NK-92 (cell line): ENCODE measurements around the gene PDZD11.
"Not testable (repeated sequence)": the region's sequence is repeated elsewhere in the genome, so short reads cannot be mapped to it uniquely, and the experiment has no call there.

Experiments
- DNase-seq: peaks from one replicate; lab custom pipeline; 2025; ENCODE audit not compliant: unreplicated experiment; lab: John Stamatoyannopoulos, UW

The PDZD11 gene, protein sequence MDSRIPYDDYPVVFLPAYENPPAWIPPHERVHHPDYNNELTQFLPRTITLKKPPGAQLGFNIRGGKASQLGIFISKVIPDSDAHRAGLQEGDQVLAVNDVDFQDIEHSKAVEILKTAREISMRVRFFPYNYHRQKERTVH

DNA sequence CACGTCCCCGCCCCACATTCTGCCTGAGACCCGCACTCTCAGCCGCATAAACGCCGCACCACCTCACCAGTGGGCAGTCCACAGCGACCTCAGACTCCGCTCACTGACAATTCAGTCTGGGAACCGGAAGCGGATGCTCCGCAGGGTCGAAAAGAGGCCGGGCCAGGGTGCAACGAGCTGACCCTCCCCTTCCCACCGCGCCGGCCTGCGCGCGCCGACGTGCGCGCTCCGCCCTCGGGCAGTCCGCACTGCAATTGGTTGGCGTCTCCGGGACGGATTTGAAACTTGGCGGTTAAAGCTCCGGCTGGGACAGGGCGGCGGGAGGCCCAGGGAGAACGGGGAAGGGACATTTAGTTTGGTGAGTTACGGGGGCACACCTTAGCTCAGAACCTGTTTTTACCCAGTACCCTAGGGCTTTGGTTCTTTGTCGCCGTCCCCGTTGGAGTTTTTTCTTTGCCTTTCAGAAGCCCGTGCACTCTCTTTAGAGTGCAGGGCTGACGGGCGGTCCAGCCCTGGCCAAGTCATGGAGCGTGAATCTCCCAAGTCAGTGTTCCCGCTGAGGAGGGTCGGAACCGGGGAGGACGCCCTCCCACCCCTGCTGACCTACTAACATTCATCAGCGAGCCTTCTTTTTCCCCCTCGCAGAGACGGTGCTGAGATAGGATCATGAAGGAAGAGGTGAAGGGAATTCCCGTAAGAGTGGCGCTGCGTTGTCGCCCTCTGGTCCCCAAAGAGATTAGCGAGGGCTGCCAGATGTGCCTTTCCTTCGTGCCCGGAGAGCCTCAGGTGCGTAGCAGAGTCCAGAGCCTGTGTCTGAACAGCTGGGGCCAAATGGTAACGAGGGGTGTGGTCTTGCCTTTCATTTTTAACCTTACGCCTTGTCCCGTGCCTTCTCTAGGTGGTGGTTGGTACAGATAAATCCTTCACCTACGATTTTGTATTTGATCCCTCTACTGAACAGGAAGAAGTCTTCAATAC lies at the start of gene PDZD11, which contains the start of gene KIF4A:
TSS of gene PDZD11 (minus strand) at position 135 of the 978 bp plus-strand sequence. CDS start 586 bp downstream, outside the sequence.
TSS of gene KIF4A (plus strand) at position 312 of the 978 bp plus-strand sequence. CDS start at position 667, 355 bp downstream.
- DNase-seq: no peak

DNA sequence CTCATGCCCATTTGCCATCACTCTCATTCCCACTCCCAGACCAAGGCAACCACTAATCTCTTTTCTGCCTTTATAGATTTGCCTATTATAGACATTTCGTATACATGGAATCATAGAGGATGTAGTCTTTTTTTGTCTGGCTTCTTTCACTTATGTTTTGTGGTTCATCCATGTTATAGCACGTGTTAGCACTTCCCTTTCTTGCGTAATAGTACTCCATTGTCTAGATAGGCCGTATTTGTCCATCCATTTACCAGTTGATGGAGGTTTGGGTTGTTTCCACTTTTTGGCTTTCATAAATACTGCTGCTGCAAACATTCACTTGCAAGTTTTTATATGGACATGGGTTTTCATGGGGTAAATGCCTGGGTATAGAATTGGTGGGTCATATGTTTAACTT lies 48.6 kb upstream of the PDZD11 start:
- no peak for DNase-seq

DNA sequence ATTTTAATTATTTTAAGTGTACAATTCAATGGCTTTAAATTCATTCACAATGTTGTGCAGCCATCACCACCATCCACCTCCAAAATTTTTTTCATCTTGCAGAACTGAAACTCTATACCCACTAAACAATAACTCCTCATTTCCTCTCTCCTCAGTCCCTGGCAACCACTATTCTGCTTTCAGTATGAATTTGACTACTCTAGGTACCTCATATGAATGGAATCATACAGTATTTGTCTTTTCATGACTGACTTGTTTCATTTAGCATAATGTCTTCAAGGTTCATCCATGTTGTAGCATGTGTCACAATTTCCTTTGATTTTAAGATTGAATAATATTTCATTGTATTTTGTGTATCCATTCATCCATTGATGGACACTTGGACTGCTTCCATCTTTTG lies 47.0 kb upstream of the PDZD11 start:
- no peak for DNase-seq

DNA sequence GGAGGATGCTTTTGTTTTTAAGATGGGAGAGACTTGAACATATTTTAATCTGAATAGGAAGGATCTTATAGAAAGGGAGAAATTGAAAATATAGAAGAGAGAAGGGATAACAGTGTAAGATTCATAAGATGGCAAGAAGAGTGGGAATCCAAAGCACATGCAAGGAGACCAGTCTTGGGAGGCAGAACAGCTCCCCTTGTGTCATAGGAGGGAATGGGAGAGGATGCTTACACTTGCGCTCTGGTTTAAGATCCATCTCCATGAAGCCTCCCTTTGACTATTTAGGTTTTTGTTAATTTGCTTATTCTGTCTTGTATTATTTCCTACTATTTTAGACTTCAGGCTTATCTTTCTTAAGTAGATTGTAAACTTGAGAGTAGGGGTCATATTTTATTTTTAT lies 42.9 kb upstream of the PDZD11 start:
- no peak for DNase-seq

DNA sequence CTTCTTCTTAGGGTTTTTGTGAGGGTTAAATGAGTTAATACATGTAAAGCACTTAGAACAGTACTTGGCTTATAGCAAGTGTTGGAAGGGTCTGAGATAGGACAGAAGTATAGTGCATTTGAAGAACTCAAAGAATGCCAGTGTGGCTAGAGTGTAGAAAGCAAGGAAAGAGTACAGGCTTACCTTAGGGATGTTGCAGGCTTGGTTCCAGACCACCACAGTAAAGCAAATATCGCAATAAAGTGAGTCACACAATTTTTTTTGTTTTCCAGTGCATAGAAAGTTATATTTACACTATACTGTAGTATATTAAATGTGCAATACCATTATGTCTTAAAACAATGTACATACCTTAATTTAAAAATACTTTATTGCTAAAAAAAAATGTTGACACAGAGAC lies 41.4 kb upstream of the PDZD11 start:
- no peak for DNase-seq

DNA sequence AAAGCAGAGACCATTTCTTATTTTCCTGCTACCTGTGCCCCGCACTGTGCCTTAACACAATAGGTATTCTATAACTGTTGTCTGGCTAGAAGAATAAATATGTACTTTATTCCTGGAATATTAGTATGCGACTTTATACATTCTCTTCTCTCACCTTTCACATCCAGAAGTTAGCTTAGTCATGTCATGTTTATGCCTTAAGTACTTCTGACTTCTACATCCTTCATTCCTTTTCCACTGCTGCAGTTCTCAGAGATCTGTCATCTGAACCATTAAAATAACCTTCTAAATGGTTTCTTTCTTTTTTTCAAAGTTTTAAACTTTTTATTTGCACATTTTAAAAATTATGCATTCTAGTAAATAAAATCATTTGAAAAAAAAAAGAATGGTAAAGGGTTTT lies 34.6 kb upstream of the PDZD11 start:
- DNase-seq: no peak

DNA sequence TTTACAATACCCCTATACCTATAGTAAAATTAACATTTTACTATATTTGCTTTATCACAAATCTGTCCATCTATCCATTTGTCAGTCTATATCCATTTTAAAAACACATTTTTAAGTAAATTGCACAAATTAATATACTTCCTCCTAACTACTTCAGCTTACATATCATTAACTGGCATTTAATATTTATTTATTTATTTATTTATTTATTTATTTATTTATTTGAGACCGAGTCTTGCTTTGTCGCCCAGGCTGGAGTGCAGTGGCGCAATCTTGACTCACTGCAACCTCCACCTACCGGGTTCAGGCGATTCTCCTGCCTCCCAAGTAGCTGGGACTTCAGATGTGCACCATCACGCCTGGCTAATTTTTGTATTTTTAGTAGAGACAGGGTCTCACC lies 33.9 kb upstream of the PDZD11 start:
- not testable (repeated sequence) for DNase-seq

DNA sequence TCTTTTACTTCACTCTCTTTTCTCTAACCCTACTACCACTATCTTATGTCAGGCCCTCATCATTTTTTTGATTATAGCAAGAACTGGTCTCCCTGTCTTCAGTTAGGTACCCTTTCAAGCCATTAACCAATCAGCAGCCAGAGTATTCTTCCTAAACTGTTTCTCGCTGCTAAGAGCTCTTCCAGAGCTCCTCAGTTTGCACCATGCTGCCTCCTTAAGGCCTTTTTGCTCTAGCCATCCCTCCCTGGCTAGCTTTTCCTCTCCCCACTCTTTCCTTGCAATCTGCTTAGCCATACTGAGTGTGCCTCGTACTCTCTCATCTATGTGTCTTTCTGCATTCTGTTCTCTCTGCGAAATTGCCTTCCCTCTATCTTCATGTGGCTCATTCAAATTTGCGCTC lies 33.1 kb upstream of the PDZD11 start:
- DNase-seq: no peak

DNA sequence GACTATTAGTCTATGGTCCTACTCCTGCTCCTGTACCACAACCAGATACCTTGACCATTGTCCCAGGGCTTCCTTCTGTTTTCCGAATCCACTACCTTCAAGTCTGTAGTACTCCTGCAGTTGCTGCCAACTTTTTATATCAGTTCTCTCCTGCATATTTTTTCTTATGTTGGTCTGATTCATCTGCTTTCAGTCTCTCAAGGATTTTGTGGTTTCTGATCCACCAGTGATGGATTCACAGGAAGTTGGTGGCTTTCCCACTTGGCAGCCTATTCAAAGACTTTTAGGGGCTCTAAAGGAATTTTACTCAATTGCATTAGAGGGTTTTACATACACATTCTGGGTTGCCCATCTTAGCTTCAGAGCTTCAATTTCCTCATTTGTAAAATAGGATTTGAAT lies 23.8 kb upstream of the PDZD11 start:
- no peak for DNase-seq

DNA sequence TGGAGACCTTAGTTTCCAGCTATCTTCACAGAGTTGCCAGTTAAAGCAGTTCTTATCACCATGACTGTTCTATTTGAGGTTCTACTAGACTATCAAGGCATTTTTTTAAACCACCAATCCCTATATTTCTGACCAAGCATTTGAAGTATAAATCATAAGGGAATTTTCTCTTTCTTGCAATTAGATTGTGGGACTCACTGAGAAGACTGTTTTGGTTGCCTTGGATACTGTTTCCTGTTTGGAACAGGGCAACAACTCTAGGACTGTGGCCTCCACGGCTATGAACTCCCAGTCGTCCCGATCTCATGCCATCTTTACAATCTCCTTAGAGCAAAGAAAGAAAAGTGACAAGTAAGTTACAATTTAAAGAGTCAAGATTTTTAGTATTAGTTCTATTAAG lies 12.0 kb upstream of the PDZD11 start:
- DNase-seq: no peak

DNA sequence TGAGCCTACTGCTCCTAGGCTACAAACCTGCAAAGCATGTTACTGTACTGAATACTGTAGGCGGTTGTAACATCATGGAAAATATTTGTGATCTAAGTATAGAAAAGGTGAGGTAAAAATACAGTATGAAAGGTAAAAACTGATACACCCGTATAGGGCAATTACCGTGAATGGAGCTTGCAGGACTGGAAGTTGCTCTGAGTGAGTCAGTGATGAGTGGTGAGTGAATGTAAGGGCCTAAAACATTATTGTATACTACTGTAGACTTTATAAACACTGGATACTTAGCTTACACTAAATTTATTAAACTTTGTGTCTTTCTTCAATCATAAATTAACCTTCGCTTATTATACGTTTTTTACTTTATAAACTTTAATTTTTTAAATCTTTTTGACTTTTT lies 3.9 kb upstream of the PDZD11 start:
- DNase-seq: no peak

DNA sequence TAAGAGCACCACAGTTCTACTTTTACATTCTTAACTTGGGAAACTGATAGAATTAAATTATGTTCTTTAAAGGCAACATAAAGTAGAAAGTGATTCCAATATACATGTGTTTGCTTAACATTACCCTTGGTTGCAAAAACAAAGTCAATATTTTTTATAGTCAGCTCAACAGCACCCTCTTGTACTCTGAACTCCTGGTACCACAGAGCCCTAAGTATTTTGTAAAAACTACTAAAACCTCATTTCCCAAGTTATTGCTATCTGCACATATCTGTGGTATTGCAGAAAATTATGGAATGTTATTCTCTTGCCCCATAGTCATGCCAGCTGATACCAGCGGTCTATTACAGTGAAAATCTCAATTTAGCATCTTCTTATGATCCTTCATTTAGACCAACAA lies 3.1 kb upstream of the PDZD11 start:
- DNase-seq: no peak

DNA sequence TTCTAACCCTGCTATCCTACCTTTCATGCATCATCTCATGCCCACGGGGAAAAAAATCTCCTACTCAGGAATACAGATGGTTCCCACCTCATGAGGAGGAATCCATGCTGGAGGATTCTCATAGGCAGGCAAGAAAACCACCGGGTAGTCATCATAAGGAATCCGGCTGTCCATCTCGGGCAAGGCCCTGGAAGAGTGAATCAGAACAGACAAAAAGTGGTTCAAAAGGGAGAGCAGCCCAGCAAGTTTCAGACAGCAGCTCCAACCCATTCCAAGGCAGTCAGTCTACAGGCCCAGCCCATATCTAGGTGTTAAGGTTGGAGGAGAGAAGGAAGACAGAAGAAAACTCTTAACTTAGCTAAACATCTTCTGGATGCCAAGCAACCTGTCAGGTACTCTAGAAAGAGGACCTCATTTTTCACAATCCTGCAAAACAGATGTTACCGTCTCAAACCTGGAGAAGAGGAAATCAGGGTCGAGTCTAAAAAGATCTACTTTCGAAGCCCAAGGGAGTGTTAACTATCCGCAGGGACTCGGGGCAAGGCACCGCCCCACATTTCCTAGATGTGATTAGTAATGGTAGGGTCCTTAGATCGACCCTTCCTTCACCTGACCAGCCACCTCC lies 447 bp downstream of the PDZD11 start:
- no peak for DNase-seq

DNA sequence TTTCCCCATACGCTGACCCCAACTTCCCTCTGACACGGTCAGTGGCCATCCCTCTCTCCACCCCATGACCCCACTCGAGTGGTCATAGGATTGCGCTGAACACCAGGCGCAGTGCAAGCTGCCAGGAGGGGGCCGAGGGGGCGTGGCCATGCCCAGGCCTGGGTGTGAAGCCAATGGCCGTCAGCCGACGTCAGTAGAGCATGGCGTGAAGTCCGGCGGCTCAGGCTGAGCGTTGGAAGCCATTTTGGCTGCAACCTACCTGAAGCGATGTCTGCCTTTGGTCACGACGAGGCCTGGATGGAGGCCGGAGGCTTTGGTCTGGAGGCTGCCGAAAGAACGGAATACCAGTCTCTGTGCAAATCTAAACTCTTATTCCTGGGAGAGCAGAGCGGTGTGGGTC lies 7.8 kb downstream of the PDZD11 start, which contains the start of gene RAB41:
TSS of gene RAB41 (plus strand) at position 222 of the 400 bp plus-strand sequence. CDS start at position 268, 46 bp downstream.
- no peak for DNase-seq

DNA sequence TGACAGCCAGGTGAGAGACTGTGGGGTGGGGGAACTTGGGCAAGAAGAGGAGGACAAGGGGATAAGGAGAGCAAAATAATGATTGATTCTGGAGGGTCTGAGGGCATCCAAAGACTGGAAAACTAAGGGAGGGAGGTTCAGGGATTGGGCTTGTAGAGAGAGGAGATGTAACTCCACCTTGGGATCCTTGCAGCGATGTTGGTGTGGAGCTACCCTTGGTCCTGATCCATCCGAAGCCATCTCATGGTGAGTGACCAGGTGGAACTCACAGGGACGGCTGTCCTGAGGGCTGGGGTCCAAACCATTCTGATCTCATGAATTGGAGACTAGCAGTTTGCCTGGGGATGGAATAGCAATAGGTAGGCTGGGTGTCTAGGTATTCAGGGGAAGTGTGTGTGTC lies 9.2 kb downstream of the PDZD11 start:
- DNase-seq: no peak

DNA sequence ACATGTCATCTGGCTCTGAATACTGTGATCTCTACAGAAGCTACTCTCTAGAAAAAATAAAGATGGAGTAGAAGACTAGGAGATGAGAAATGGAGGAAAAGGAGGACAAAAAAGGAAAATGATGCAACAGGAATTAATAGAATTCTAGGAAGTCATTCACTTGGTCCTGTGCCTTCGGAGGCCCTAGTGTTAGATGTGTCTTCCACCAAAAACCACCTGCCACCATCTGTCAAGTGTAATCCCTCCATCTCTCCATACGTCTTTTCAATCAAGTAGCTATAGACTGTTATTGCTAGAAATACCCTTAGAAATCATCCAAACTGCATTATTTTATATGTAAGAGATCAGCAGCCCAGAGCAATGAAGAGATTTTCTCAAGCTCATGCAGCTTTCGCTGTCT lies 10.6 kb downstream of the PDZD11 start:
- DNase-seq: no peak

DNA sequence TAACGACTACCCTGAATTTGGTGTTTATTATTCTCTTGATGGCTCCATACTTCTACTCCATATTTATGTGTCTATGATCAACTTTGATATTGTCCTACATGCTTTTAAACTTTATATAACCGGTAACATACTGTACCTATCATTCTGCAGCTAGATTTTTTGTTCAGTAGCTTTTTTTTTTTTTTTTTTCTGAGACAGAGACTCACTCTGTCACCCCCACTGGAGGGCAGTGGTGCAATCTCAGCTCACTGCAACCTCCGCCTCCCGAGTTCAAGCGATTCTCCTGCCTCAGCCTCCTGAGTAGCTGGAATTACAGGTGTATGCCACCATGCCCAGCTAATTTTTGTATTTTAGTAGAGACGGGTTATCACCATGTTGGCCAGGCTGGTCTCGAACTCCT lies 15.7 kb downstream of the PDZD11 start:
- not testable (repeated sequence) for DNase-seq

DNA sequence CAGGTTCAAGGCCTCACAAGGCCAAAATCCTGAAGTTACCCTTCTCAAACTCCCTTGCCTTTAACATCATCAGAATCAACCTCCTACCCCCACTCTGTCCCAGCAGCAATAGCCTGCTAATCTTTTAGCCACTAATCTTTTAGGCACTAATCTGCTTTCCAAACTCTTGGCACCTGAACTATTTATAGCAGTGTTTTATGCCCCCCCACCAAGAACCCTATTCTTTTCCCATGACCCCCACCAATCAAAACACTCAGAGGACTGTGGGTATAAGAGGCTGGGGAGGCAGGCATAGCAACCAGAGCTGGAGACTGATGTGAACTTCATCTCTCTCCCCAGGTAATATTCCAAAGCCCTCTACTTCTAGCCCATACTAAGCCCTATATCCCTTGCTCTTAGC lies 21.7 kb downstream of the PDZD11 start, which contains the start of gene ARR3:
TSS of gene ARR3 (plus strand) at position 301 of the 400 bp plus-strand sequence. CDS start 1,052 bp downstream, outside the sequence.
- no peak for DNase-seq

DNA sequence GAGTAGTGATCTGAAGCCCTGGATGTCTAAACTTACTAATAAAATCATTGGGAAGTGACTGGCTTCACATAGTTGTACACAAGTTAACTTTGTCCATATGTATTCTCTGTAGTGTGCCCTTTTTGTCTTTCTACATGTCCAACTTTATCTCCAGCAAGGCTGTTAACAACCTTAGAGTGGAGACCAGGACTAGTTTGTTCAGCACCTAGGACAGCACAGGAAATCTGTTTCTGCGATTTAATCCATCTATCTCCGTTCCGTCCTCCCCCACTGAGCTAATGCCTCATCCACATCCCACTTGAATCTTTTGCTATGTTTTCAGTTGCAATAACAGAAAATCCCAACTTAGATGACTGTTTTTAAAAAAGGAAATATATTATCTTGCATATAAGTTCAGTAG lies 24.9 kb downstream of the PDZD11 start:
- DNase-seq: no peak

DNA sequence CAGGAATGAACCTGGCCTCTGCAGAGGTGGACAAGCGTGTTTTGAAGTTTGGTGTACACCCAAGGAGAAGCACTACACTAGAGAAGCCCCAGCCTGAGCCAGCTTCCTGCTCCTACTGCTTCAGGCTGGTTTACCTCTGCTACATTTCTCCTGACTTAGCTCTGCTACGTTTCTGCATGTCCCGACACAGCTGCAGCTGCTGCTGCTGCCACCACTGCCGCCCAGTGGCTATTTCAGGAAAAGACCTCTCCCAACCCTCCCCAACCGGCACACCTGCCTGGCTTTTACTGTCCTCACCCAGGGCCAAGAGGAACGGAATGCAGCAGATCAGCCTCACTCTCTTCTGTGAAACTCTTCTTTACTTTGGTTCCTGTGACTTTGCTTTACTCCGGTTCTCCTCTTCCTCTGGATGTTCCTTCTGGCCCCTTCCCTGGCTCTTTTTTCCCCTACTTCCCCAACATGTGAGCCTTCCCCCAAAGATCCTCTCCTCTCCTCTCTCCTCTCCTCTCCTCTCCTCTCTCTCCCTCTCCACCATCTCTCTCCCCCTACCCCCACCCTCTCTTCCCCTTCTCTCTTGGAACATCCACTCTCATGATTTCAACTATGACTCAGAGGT lies 26.7 kb downstream of the PDZD11 start:
- DNase-seq: no peak

DNA sequence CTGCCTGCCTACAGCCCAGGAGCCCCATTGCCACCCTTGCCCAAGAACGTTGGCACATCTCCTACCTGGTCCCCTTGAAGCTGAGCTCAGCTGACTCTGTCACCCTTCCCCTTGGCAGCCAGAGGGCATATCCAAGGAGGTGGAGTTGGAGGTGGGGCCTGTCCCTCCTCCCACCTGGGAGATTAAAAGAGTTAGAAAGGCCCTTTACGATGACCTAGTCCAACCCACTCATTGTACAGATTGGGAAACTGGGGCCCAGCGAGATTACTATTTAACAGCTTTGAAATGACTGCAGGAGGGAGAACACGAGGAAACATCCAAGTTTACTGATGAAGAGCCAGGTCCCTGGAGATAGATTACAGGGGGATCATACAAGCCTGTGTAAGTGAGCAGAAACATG lies 29.6 kb downstream of the PDZD11 start, which contains the start of gene P2RY4:
TSS of gene P2RY4 (minus strand) at position 101 of the 400 bp plus-strand sequence. CDS start 580 bp downstream, outside the sequence.
- no peak for DNase-seq
